MM.1S (cell line): Measurements from ENCODE around the gene KIR2DL3.
"Not testable (repeated sequence)": the region's sequence is repeated elsewhere in the genome, so short reads cannot be mapped to it uniquely, and the experiment has no call there.

ENCODE experiments used
- DNase-seq: peaks from one replicate; pipeline ENCODE4 v3.0.0-alpha.2; 2015
- H2AFZ ChIP-seq: fragments of 300-600 bp; sonication (generic); 2 replicates; pipeline ENCODE4 v1.6.0; 2016; ENCODE audit warnings: antibody characterized with exemption, low read length
- H3F3A ChIP-seq: fragments of 300-600 bp; sonication (generic); 2 replicates; pipeline ENCODE4 v1.6.1; 2016; ENCODE audit warnings: mild to moderate bottlenecking, antibody characterized with exemption, low read length, moderate library complexity, mixed read lengths; ENCODE audit not compliant: insufficient read depth
- H3K27ac ChIP-seq: fragments of 300-600 bp; sonication (generic); 2 replicates; pipeline ENCODE4 v1.5.1; 2016; ENCODE audit warnings: mild to moderate bottlenecking, low read length
- H3K27me3 ChIP-seq: fragments of 300-600 bp; sonication (generic); replicated peaks from 2 replicates; pipeline ENCODE4 v1.6.0; 2016; ENCODE audit warnings: low read length; ENCODE audit not compliant: insufficient read depth
- H3K36me3 ChIP-seq: fragments of 300-600 bp; sonication (generic); replicated peaks from 2 replicates; pipeline ENCODE4 v1.6.1; 2016; ENCODE audit warnings: mild to moderate bottlenecking, low read length, mixed read lengths; ENCODE audit not compliant: insufficient read depth
- H3K4me1 ChIP-seq: fragments of 300-600 bp; sonication (generic); 2 replicates; pipeline ENCODE4 v1.6.1; 2016; ENCODE audit warnings: low read length, mixed read lengths
- H3K4me2 ChIP-seq: fragments of 300-600 bp; sonication (generic); 2 replicates; pipeline ENCODE4 v1.6.0; 2016; ENCODE audit warnings: low read depth, low read length
- H3K4me3 ChIP-seq: fragments of 300-600 bp; sonication (generic); 2 replicates; pipeline ENCODE4 v1.5.1; 2016; ENCODE audit warnings: low read length, mixed read lengths
- H3K79me2 ChIP-seq: fragments of 300-600 bp; sonication (generic); 2 replicates; pipeline ENCODE4 v1.6.1; 2016; ENCODE audit warnings: mixed run types, low read length, mixed read lengths
- H3K9ac ChIP-seq: fragments of 300-600 bp; sonication (generic); 2 replicates; pipeline ENCODE4 v1.6.1; 2016; ENCODE audit warnings: low read length, mixed read lengths
- H3K9me2 ChIP-seq: fragments of 300-600 bp; sonication (generic); replicated peaks from 2 replicates; pipeline ENCODE4 v1.6.1; 2016; ENCODE audit warnings: mild to moderate bottlenecking, low read length, mixed read lengths; ENCODE audit not compliant: insufficient read depth
- H3K9me3 ChIP-seq: fragments of 300-600 bp; sonication (generic); replicated peaks from 2 replicates; pipeline ENCODE4 v1.6.1; 2016; ENCODE audit warnings: mild to moderate bottlenecking, low read length, mixed read lengths; ENCODE audit not compliant: insufficient read depth
- H4K20me1 ChIP-seq: fragments of 300-600 bp; sonication (generic); 2 replicates; pipeline ENCODE4 v1.6.1; 2016; ENCODE audit warnings: mild to moderate bottlenecking, low read length, moderate library complexity, mixed read lengths; ENCODE audit not compliant: insufficient read depth

Gene KIR2DL3

DNA sequence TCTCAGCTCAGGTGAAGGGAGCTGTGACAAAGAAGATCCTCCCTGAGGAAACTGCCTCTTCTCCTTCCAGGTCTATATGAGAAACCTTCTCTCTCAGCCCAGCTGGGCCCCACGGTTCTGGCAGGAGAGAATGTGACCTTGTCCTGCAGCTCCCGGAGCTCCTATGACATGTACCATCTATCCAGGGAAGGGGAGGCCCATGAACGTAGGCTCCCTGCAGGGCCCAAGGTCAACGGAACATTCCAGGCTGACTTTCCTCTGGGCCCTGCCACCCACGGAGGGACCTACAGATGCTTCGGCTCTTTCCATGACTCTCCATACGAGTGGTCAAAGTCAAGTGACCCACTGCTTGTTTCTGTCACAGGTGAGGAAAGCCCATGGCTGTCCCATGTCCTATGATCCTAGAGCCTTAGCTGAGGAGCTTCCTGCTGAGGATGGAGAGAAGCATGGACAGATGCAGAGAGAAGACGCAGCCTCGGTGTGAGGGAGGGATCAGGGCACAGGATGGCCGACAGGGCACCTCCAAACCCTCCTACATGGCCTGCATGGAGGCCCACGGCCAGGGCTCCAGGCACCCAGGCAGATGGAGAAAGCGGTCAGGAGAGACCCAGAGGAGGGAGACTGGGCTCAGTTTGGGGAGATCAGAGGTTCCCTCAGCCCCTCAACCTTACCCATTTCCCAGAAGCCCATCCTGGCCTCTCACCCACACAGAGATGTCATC is 36.9 kb downstream of the KIR2DL3 start:
- not testable (repeated sequence) for DNase-seq

DNA sequence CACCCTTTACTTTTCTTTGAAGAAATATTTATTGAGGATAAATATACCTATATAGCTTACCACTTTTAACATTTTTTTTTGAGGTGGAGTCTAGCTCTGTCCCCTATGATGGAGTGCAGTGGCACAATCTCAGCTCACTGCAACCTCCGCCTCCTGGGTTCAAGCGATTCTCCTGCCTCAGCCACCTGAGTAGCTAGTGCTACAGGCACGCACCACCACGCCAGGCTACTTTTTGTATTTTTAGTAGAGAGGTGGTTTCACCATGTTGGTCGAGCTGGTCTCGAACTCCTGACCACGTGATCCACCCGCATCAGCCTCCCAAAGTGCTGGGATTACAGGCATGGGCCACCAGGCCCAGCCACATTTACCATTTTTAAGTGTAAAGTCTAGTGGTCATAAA is 37.5 kb downstream of the KIR2DL3 start:
- H3K36me3 ChIP-seq, H2AFZ ChIP-seq, H3K9me2 ChIP-seq, H4K20me1 ChIP-seq, H3K4me3 ChIP-seq, H3K4me2 ChIP-seq, H3F3A ChIP-seq, DNase-seq, H3K79me2 ChIP-seq, H3K9me3 ChIP-seq, H3K9ac ChIP-seq, H3K27ac ChIP-seq, H3K4me1 ChIP-seq: not testable (repeated sequence)
- peaks cover 16% of the 10 kb centered on the region for H3K27me3 ChIP-seq

More for the DNA sequence above, 36.9 kb downstream of the KIR2DL3 start:
- not testable (repeated sequence) for H3K4me3 ChIP-seq, H3K36me3 ChIP-seq, H4K20me1 ChIP-seq, H3F3A ChIP-seq, H2AFZ ChIP-seq, H3K27ac ChIP-seq, H3K79me2 ChIP-seq, H3K9me2 ChIP-seq, H3K4me1 ChIP-seq, H3K4me2 ChIP-seq, H3K9ac ChIP-seq, H3K9me3 ChIP-seq
- peaks cover 16% of the 10 kb centered on the region for H3K27me3 ChIP-seq

DNA sequence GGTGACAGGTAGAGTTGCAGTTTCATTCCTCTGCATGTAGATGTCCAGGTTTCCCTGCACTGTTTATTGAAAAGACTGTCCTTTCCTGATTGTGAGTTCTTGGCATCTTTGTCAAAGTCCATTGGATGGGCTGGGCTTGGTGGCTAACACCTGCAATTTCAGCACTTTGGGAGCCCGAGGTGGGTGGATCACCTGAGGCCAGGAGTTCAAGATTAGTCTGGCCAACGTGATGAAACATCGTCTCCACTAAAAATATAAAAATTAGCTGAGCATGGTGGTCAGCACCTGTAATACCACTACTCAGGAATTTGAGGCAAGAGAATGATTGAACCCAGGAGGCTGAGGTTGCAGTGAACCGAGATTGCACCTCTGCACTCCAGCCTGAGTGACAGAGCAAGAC is 39.5 kb downstream of the KIR2DL3 start:
- H3K27ac ChIP-seq, H4K20me1 ChIP-seq, H2AFZ ChIP-seq, DNase-seq, H3K9ac ChIP-seq, H3K4me3 ChIP-seq, H3K4me1 ChIP-seq, H3K36me3 ChIP-seq, H3F3A ChIP-seq, H3K79me2 ChIP-seq, H3K9me2 ChIP-seq, H3K9me3 ChIP-seq, H3K4me2 ChIP-seq: not testable (repeated sequence)
- H3K27me3 ChIP-seq, result peaks cover 14% of the 10 kb centered on the region

DNA sequence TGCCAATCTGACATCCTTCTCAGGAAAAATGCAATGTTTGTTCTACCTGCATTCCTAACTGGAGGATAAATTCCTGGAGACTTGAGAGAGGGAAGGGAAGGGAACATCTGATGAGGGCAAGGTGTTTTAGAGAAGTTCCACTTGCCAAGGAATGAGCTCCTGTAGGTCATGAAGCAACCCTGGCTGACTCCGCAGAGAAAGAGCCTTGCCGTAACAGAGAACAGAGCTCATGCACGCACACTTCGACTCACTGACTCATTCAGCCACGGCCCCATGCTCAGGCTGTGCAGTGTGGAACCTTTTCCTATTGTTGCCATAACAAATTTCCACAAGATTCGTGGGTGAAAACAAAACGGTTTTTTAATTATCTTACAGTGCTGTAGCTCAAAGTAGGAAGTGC is 40.6 kb downstream of the KIR2DL3 start:
- not testable (repeated sequence) for DNase-seq, H3F3A ChIP-seq, H2AFZ ChIP-seq, H3K4me2 ChIP-seq, H3K4me1 ChIP-seq, H4K20me1 ChIP-seq, H3K4me3 ChIP-seq, H3K36me3 ChIP-seq, H3K9ac ChIP-seq, H3K27ac ChIP-seq, H3K9me3 ChIP-seq, H3K9me2 ChIP-seq, H3K79me2 ChIP-seq
- peaks cover 14% of the 10 kb centered on the region for H3K27me3 ChIP-seq

DNA sequence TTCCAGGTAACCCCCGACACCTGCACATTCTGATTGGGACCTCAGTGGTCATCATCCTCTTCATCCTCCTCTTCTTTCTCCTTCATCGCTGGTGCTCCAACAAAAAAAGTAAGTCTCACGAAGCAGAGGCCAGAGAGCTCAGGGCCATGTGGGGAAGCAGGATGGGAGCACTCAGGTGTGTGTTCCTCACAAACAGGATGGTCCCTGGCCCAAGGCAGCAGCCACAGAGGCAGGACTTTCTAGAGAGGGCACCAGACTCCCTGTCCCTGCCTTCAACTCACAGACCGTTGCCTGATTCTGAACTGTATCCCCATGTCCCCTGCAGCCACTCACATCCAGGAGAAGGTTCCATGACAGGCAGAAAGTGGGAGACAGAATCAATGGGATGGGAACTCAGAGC is 44.6 kb downstream of the KIR2DL3 start:
- H3K9ac ChIP-seq, H3K9me2 ChIP-seq, DNase-seq, H2AFZ ChIP-seq, H3K27ac ChIP-seq, H3K4me2 ChIP-seq, H3K9me3 ChIP-seq, H3K36me3 ChIP-seq, H3K4me3 ChIP-seq, H3K79me2 ChIP-seq, H3K4me1 ChIP-seq, H3F3A ChIP-seq, H4K20me1 ChIP-seq: not testable (repeated sequence)
- H3K27me3 ChIP-seq, result peaks cover 18% of the 10 kb centered on the region

DNA sequence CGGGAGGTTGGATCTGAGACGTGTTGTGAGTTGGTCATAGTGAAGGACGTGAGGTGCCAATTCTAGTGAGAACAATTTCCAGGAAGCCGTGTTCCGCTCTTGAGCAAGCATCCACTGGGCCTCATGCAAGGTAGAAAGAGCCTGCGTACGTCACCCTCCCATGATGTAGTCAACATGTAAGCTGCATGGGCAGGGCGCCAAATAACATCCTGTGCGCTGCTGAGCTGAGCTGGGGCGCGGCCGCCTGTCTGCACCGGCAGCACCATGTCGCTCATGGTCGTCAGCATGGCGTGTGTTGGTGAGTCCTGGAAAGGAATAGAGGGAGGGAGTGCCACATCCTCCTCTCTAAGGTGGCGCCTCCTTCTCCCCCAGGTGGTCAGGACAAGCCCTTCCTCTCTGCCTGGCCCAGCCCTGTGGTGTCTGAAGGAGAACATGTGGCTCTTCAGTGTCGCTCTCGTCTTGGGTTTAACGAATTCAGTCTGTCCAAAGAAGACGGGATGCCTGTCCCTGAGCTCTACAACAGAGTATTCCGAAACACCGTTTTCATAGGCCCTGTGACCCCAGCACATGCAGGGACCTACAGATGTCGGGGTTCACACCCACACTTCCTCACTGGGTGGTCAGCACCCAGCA is 47.9 kb downstream of the KIR2DL3 start:
- DNase-seq, H3K4me2 ChIP-seq, H3K9ac ChIP-seq, H3K9me3 ChIP-seq, H3K36me3 ChIP-seq, H3K4me3 ChIP-seq, H3K79me2 ChIP-seq, H2AFZ ChIP-seq, H3K27ac ChIP-seq, H3K9me2 ChIP-seq, H3F3A ChIP-seq, H3K4me1 ChIP-seq, H4K20me1 ChIP-seq: not testable (repeated sequence)
- H3K27me3 ChIP-seq, result peaks cover 14% of the 10 kb centered on the region

DNA sequence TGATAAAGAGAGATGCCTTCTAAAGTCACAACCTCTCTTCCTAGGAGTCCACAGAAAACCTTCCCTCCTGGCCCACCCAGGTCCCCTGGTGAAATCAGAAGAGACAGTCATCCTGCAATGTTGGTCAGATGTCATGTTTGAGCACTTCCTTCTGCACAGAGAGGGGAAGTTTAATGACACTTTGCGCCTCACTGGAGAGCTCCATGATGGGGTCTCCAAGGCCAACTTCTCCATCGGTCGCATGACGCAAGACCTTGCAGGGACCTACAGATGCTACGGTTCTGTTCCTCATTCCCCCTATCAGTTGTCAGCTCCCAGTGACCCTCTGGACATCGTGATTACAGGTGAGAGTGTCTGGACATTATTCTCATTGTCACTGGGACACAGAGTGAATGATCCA is 49.8 kb downstream of the KIR2DL3 start:
- not testable (repeated sequence) for H3K9me2 ChIP-seq, H3K9ac ChIP-seq, H3F3A ChIP-seq, H3K36me3 ChIP-seq, H3K27ac ChIP-seq, H3K79me2 ChIP-seq, H3K4me3 ChIP-seq, H4K20me1 ChIP-seq, H3K4me1 ChIP-seq, DNase-seq, H3K9me3 ChIP-seq, H2AFZ ChIP-seq, H3K4me2 ChIP-seq
- H3K27me3 ChIP-seq, result peaks cover 19% of the 10 kb centered on the region
